Ecto neural progenitor cell (in vitro differentiated cells): ENCODE results near the gene ANKRD13D.
A peak's percentile ranks its signal among the peaks of the same experiment; 100 is the strongest.
"Not testable (repeated sequence)": the region's sequence is repeated elsewhere in the genome, so short reads cannot be mapped to it uniquely, and the experiment has no call there.

Experiments
- DNase-seq: peaks from one replicate; pipeline ENCODE4 v3.0.0-alpha.2; 2018; ENCODE audit warnings: low spot score

Gene ANKRD13D

GRCh38 chr11:67317205-67317887 is 28.2 kb downstream of the ANKRD13D start:
- peak; percentile 99 for DNase-seq

- no peak for DNase-seq
These were observed 28.9 kb downstream of the ANKRD13D start for GRCh38 chr11:67317888-67318555.

- DNase-seq = not testable (repeated sequence)
These were observed 29.8 kb downstream of the ANKRD13D start for GRCh38 chr11:67318876-67319275.

- no peak for DNase-seq
These were observed 30.9 kb downstream of the ANKRD13D start for GRCh38 chr11:67320011-67320410.

- no peak for DNase-seq
These were observed 31.6 kb downstream of the ANKRD13D start for GRCh38 chr11:67320691-67321090.

DNA sequence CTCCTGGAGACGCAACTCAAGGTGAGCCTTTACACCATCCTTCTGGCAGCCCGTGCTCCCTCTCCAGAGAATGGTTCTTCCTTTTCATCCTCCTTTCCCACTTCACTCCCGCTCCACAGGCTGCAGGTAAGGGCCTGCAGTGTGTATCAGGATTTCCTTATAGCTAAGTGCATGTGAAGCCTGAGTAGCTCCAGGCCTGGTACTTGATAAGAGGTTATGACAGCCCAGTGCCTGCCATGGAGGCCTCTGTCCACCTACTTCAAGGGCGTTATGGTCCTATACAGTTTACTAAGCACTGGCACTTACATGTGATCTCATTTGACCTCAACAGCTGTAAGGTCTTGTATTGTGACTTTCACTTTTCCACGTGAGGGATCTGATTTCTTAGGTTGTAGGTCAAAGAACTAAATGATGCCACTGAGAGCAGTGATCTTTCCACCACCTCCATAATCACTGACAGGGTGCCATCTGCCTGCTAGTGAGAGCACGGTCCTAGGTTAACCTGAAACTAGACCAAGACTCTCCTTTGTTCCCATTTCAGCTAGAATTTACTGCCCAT is 32.3 kb downstream of the ANKRD13D start:
- no peak for DNase-seq

DNA sequence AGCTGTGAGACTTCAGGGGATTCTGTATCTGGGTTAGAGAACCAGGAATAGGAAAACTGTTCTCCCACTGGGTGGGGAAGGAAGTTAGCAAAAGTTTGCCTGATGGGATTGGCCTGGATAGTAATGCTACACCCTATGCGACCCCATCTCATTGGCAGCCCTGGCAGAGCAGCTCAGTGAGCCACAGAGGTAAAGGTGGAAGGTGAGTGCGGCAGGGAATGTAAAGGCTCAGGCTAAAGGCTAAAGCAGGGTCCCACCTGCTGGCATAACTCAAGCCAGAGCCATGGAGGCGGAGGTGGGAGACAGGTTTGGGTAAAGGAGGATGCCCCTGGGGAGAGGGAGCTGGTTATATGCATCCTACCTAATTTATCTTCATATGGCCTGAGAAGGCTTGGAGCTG is 32.9 kb downstream of the ANKRD13D start:
- no peak for DNase-seq

DNA sequence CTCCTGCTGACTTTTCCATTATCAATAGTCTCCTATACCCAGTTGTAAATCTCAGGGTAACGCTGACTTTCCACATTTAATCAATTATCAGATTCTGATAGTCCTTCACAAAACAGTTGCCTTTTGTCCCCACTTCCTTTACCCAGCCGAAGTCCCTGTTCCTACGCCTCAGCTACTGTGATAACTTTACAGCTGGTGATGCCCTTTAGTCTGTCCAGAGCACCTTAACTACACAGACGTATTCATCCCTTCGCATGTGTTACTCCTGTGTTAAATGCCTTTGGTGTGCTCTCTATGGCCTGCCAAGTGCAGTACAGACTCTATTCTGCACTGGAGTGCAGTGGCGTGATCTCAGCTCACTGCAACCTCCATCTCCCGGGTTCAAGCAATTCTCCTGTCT is 34.4 kb downstream of the ANKRD13D start:
- no peak for DNase-seq

DNA sequence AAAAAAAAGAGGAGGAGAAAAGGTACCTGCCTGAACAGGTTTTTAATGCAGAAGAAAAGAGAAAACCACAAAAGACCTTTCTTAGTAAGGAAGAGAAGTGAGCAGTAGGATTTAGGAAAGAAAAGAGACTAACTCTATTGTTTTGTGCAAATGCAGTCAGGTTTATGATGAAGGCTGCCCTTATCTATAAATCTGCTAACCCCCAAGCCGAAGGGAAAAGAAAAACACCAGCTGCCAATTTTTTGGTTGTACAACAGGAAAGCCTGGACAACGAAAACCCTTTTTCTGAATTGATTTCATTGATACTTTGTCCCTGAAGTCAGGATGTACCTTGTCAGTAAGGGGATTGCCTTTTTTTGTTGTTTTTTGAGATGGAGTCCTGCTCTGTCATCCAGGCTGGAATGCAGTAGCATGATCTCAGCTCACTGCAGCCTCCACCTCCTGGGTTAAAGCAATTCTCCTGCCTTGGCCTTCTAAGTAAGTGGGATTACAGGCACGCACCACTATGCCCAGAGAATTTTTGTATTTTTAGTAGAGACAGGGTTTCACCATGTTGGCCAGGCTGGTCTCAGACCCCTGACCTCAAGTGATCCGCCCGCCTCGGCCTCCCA is 43.1 kb downstream of the ANKRD13D start:
- DNase-seq = no peak

DNA sequence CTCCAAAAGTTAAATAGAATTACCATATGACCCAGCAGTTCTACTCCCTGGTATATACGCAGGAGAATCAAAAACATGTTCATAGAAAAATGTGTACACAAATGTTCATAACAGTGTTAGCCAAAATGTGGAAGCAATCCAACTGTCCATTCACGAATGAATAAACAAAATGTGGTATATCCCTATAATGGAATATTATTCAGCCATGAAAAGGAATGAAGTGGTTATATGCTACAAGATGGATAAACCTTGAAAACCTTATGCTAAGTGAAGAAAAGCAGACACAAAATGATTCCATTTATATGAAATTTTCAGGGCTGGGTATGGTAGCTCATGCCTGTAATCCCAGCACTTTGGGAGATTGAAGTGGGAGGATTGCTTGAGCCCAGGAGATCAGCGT is 48.2 kb downstream of the ANKRD13D start:
- DNase-seq = no peak

DNA sequence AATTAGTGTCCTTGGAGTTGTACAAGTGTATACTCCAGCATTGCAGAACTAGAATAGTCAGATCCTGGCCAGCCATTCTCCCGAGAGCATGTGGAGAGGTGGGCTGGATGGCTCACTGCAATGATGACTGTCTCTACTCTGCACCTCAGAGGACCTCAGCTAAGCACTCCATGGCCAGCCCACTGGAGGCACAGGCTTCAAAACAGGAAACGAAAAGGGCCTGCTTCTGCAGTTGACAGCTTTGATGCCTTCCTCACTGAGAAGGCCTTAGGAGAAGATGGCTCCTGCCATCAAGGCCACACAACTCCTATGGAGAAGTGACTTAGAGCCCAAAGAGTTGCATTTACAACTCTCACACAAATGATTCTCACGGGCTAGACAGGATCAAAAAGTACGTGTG is 55.2 kb downstream of the ANKRD13D start:
- no peak for DNase-seq

GRCh38 chr11:67345247-67345919 is 56.3 kb downstream of the ANKRD13D start:
- no peak for DNase-seq

GRCh38 chr11:67345920-67346819 is 57.1 kb downstream of the ANKRD13D start:
- no peak for DNase-seq

DNA sequence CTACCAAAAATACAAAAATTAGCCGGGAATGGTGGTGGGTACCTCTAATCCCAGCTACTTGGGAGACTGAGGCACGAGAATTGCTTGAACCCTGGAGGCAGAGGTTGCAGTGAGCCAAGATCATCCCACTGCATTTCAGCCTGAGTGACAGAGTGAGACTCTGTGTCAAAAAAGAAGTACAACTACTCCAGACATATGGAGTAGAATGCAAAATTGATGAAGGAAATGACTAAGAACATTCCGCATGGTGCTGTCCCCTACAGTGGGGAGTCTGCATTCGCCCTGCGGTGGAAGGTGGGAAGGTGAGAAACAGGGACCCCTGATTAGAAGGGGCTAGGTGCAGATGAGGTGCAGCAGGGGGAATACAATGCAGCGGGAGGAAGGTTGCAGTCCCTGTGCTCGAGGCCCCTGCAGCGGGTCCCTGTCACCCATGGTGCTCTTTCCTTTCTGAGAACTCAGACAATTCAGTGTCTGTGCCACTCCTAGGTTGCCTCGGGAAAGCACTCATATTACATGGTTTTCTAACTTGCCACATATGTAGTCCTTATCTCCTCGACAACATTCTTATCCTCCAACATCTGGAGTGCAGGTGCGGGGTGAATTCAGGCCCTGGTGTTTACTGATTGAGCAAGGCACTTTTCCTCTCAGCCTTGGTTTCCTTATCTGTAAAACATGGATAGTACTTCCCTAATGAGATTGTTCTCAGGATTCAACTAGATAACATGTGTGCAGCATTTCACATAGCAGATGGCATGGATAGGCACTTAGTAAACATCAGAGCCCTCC is 59.1 kb downstream of the ANKRD13D start:
- DNase-seq = no peak

GRCh38 chr11:67349036-67349435 is 59.9 kb downstream of the ANKRD13D start:
- DNase-seq = no peak

DNA sequence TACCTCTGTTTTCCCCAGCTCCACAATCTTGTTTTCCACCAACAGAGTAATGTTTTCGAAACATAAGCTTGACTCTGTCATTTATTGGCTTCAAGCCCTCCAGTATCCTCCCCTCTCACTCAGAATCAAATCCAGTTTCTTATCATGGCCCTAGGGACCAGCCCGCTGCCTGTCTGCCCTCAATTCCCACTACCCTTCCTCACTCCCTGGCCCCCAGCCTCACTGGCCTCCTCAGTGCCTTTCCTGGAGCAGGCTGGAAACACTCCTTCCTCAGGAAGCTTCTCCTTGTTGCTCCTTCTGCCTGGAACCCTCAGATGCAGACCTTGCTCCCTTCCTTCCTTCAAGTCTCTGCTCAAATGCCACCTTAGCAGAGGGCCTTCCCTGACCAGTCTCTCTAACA is 60.4 kb downstream of the ANKRD13D start:
- DNase-seq = no peak

- no peak for DNase-seq
These were observed 60.9 kb downstream of the ANKRD13D start for GRCh38 chr11:67349928-67350465.

DNA sequence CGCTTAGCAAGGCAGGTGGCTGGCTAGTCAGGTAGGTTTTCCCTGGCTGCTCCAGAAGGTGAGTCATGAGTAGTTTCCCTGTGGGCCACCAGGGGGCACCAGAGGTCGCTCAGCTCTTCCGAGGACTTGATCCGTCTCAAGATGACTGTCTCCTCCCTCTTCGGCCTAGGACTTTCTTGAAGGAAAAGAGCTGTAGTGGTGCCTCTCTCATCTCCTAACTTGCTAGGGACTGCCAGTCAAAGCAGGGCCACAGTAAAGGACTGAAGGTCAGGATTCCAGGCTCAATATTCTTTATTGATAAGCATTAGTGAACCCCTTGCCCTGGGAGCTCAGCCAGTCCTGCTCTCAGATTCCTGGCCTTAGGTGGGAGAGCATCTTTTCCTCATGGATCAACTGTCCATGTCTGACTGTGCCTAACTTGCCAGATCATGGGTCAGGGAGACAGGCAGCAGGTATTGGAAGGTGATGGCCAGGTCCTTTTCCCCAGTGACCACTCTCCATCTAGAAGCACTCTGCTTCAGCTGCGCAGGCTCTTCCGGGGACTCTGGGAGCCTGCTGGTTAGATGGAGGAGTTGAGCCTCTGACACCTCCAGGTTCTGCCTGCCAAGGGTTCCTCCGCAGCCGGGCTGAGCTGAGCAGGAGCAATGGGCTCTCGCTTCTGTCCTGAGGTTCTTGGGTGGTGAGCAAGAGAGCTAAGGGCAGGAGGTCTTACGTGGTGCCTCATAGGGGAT is 62.3 kb downstream of the ANKRD13D start:
- peak; percentile 77 for DNase-seq
